B cell (primary cell): ENCODE data around the gene ARV1. TPM values are rescaled to one million over a fixed set of nuclear protein-coding genes. Genes with fewer than 3 reads are reported as not detected.

Source experiments
- ATAC-seq: fragments of 200-7000 bp; cut with Tn5 transposase; one replicate; pipeline ENCODE4 v1.10.0; 2021; ENCODE audit warnings: low read depth, mild to moderate bottlenecking, moderate number of reproducible peaks, moderate library complexity
- CTCF ChIA-PET: fragments of 350-600 bp; sonication (Branson Sonifier 250); formaldehyde crosslinking; loops from one replicate; lab custom pipeline; 2021; ENCODE audit warnings: antibody characterized with exemption, inconsistent platforms; lab: Charles Lee
- POLR2A ChIA-PET: fragments of 350-600 bp; sonication (Branson Sonifier 250); formaldehyde crosslinking; loops from one replicate; lab custom pipeline; 2021; ENCODE audit warnings: antibody characterized with exemption; lab: Charles Lee
- DNase-seq: peaks from one replicate; pipeline ENCODE4 v3.0.0; 2013
- H2AFZ ChIP-seq: 2 replicates; pipeline ENCODE4 v1.6.1; 2012; ENCODE audit warnings: mild to moderate bottlenecking, low read depth, low read length; ENCODE audit not compliant: insufficient read depth, poor library complexity, severe bottlenecking
- H3K27ac ChIP-seq, 2 donors: 1 replicate in 1 of 2; 2 replicates in 1 of 2; pipeline ENCODE4 v1.5.1; 2012 to 2013; ENCODE audit warnings: low read length in 2 of 2, mild to moderate bottlenecking in 2 of 2, moderate library complexity in 1 of 2
- H3K27me3 ChIP-seq, 4 experiments: fragments of 200-600 bp in 1 of 4; sonication (generic) in 1 of 4; replicated peaks in 1 of 4; 1 replicate in 2 of 4; 2 replicates in 2 of 4; pipeline versions ENCODE4 v1.6.1 to v1.7.0; 2013 to 2016; ENCODE audit warnings: low read length in 3 of 4, mild to moderate bottlenecking in 2 of 4, mixed read lengths in 1 of 4, moderate library complexity in 1 of 4; ENCODE audit not compliant: insufficient read depth in 4 of 4, control insufficient read depth in 3 of 4; ENCODE audit errors: control extremely low read depth in 1 of 4
- H3K36me3 ChIP-seq, 2 experiments: replicated peaks in 1 of 2; 1 replicate in 1 of 2; 2 replicates in 1 of 2; pipeline versions ENCODE4 v1.6.1 to v1.7.1; 2013; ENCODE audit warnings: low read length in 1 of 2; ENCODE audit not compliant: insufficient read depth in 2 of 2, control insufficient read depth in 1 of 2; ENCODE audit errors: control extremely low read depth in 1 of 2, extremely low read depth in 1 of 2
- H3K4me1 ChIP-seq, 2 donors: fragments of 200-600 bp in 1 of 2; sonication (generic) in 1 of 2; 1 replicate in 1 of 2; 2 replicates in 1 of 2; pipeline versions ENCODE4 v1.5.1 to v1.6.1; 2013 to 2017; ENCODE audit warnings: low read length in 2 of 2; ENCODE audit not compliant: control insufficient read depth in 2 of 2, insufficient read depth in 2 of 2
- H3K4me2 ChIP-seq: replicated peaks from 2 replicates; pipeline ENCODE3; 2012; ENCODE audit warnings: mild to moderate bottlenecking, low read depth, low read length; ENCODE audit not compliant: poor library complexity, severe bottlenecking
- H3K4me3 ChIP-seq, 5 experiments: fragments of 200-600 bp in 1 of 5; sonication (generic) in 1 of 5; 1 replicate in 3 of 5; 2 replicates in 2 of 5; pipeline versions ENCODE4 v1.5.1 to v1.7.0; 2011 to 2016; ENCODE audit warnings: low read length in 4 of 5, mild to moderate bottlenecking in 4 of 5, low read depth in 2 of 5, control low read depth in 1 of 5, moderate library complexity in 1 of 5; ENCODE audit not compliant: insufficient read depth in 1 of 5; ENCODE audit errors: control extremely low read depth in 1 of 5, extremely low read depth in 1 of 5
- H3K79me2 ChIP-seq: fragments of 200-600 bp; sonication (generic); one replicate; pipeline ENCODE4 v1.6.0; 2016; ENCODE audit warnings: low read length; ENCODE audit not compliant: control insufficient read depth, insufficient read depth
- H3K9ac ChIP-seq: fragments of 200-600 bp; sonication (generic); 2 replicates; pipeline ENCODE4 v1.6.1; 2017; ENCODE audit warnings: mild to moderate bottlenecking, low read length, moderate library complexity
- H3K9me3 ChIP-seq, 3 donors: one replicate each; pipeline versions ENCODE4 v1.6.1 to v1.7.1; 2013; ENCODE audit warnings: low read length in 2 of 3; ENCODE audit not compliant: control insufficient read depth in 2 of 3, insufficient read depth in 1 of 3; ENCODE audit errors: control extremely low read depth in 1 of 3
- H4K20me1 ChIP-seq: 2 replicates; pipeline ENCODE4 v1.6.0; 2012; ENCODE audit warnings: mild to moderate bottlenecking, low read length; ENCODE audit not compliant: insufficient read depth, control insufficient read depth, poor library complexity, severe bottlenecking
- H3K27ac Mint-ChIP-seq: one replicate; pipeline ENCODE4 v1.8.0; 2021; ENCODE audit warnings: mixed read lengths
- H3K27me3 Mint-ChIP-seq: one replicate; pipeline ENCODE4 v1.8.0; 2021; ENCODE audit warnings: mixed read lengths
- H3K4me1 Mint-ChIP-seq: one replicate; pipeline ENCODE4 v1.8.0; 2021; ENCODE audit warnings: mixed read lengths
- H3K4me3 Mint-ChIP-seq: one replicate; pipeline ENCODE4 v1.8.0; 2021; ENCODE audit warnings: mixed read lengths
- H3K9me3 Mint-ChIP-seq: one replicate; pipeline ENCODE4 v1.8.0; 2022; ENCODE audit warnings: mixed read lengths; ENCODE audit not compliant: insufficient read depth
- EZH2 ChIP-seq: IDR thresholded peaks from 2 replicates; pipeline ENCODE4 v1.6.1; 2012; ENCODE audit warnings: borderline replicate concordance, low read depth, mild to moderate bottlenecking, moderate library complexity, low read length; ENCODE audit not compliant: insufficient read depth, poor library complexity, severe bottlenecking
- WGBS: methylation state at CpG from one replicate; pipeline ENCODE4 v1.1.5; 2013; ENCODE audit warnings: missing lambda C conversion rate; ENCODE audit not compliant: insufficient coverage; 5-methylcytosine and 5-hydroxymethylcytosine counted together
- intact Hi-C: fragments of 100-400 bp; cut with micrococcal nuclease; formaldehyde crosslinking; loops from one replicate; pipeline ENCODE4 v1.10.0; 2022
- polyA plus RNA-seq: library from polyadenylated mRNA; depleted of rRNA; stranded (reverse); fragments of >200 nt; gene quantifications from 2 replicates; pipeline ENCODE4 v1.2.3, GENCODE V29; 2012
- total RNA-seq, 2 donors: library from RNA; stranded (reverse); fragments of 120-200 nt in 1 of 2; gene quantifications; 1 replicate in 1 of 2; 2 replicates in 1 of 2; pipeline versions ENCODE4 v1.2.3 to v1.2.4, GENCODE V29; 2013 to 2022
- TF ChIP-seq, protein P1 (sequence below): fragments of 200-600 bp; IDR thresholded peaks from one replicate; pipeline ENCODE4 v1.8.0; 2022; ENCODE audit warnings: antibody characterized with exemption, mild to moderate bottlenecking

The ARV1 gene
- total and polyA plus RNA-seq, 2 donors (not counting 1 experiment from before 2014, with no cell fraction given) = 10.7 to 11.6 TPM

DNA sequence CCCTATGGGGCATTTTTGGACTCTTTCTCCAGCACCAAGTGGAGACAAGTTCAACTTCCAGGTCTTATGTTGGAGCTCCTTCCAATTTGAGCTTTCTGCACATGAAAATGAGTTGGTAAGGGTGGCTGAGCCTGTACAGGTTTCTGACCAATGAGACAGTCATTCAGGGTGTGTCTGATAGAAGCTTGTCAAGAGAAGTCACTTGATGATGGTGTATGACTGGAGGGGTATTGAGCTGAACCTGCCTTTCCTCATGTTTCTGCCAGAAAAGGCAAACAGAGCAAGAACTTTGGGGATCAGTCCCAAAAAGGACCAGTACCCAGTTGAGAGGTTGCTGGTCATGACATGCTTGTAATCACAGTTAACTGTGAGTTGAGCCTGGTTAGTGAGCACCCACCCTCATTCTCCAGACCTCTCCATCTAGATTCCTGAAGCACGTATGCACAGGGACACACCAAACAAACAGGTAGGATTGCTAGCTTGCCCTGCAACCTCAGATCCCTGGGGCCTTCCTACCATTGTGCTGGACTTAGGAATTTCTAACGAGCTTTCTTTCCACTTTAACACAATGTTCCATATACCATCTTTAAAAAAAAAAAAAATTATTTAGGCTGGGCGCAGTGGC, 34.6 kb downstream of the ARV1 start:
- WGBS = 93% methylated on average over 3 of the region's 3 CpGs
- CTCF ChIA-PET = no interaction called here
- intact Hi-C loops = no loop called here

DNA sequence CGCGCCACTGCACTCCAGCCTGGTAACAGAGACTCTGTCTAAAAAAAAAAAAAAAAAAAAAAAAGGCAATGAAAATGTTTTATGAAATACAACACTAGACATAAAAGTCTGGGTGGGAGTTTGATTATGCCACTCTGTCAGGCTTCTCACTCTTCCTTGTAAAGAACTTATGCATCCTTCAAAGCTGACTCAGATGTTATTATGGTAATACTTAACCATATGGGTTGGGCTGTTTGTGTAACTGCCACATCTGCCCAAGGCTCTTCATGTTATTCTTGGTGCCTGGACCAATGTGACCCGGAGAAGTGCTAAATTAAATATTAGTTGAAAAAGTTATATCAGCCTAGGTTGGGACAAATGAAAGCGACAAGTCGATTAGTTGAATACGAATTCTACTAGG, 37.3 kb downstream of the ARV1 start:
- H4K20me1 ChIP-seq = no peaks in the 10 kb centered on the region

More for the DNA sequence above, 34.6 kb downstream of the ARV1 start:
- Histone ChIP-seq H3K27me3 (no peaks in the 10 kb centered on the region), H3K27ac (no peak overlapping the region), H2AFZ (no peak overlapping the region), H3K4me3 (no peak overlapping the region), H3K9ac (no peak overlapping the region), H3K4me2 (no peak overlapping the region), H3K36me3 (no peaks in the 10 kb centered on the region), H4K20me1 (no peaks in the 10 kb centered on the region), H3K4me1 (no peaks in the 10 kb centered on the region), H3K79me2 (no peaks in the 10 kb centered on the region), H3K9me3 (no peaks in the 10 kb centered on the region)
- Mint-ChIP-seq H3K4me1 (no peaks in the 10 kb centered on the region), H3K9me3 (no peaks in the 10 kb centered on the region), H3K4me3 (no peak overlapping the region), H3K27me3 (no peaks in the 10 kb centered on the region), H3K27ac (no peak overlapping the region)
- POLR2A ChIA-PET = interaction anchor here (0.5 kb wide), 1 partner anchor 41 kb away, joined by 3 read pairs; no protein-coding TSS in a partner anchor
- no peak for DNase-seq
- no peak for ATAC-seq
- TF ChIP-seq, protein P1, sequence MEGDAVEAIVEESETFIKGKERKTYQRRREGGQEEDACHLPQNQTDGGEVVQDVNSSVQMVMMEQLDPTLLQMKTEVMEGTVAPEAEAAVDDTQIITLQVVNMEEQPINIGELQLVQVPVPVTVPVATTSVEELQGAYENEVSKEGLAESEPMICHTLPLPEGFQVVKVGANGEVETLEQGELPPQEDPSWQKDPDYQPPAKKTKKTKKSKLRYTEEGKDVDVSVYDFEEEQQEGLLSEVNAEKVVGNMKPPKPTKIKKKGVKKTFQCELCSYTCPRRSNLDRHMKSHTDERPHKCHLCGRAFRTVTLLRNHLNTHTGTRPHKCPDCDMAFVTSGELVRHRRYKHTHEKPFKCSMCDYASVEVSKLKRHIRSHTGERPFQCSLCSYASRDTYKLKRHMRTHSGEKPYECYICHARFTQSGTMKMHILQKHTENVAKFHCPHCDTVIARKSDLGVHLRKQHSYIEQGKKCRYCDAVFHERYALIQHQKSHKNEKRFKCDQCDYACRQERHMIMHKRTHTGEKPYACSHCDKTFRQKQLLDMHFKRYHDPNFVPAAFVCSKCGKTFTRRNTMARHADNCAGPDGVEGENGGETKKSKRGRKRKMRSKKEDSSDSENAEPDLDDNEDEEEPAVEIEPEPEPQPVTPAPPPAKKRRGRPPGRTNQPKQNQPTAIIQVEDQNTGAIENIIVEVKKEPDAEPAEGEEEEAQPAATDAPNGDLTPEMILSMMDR = no peak
- TF ChIP-seq EZH2 = no peak

More for the DNA sequence above, 37.3 kb downstream of the ARV1 start:
- Histone ChIP-seq H3K4me3 (no peak overlapping the region), H3K27ac (no peak overlapping the region), H3K9ac (no peak overlapping the region), H3K4me1 (no peaks in the 10 kb centered on the region), H3K4me2 (no peak overlapping the region), H3K36me3 (no peaks in the 10 kb centered on the region), H2AFZ (no peak overlapping the region), H3K79me2 (no peaks in the 10 kb centered on the region), H3K27me3 (no peaks in the 10 kb centered on the region), H3K9me3 (no peaks in the 10 kb centered on the region)
- no peak overlapping the region for H3K27ac Mint-ChIP-seq
- no peak for DNase-seq
- TF ChIP-seq, protein P1 = no peak
- no peak for TF ChIP-seq EZH2
- intact Hi-C loops = no loop called here
- 98% methylated on average over 4 of the region's 6 CpGs for WGBS
- peaks cover 2% of the 10 kb centered on the region for H3K4me1 Mint-ChIP-seq
- ChIA-PET CTCF (no interaction called here), POLR2A (no interaction called here)
- H3K4me3 Mint-ChIP-seq = no peak overlapping the region
- H3K27me3 Mint-ChIP-seq = no peaks in the 10 kb centered on the region
- no peaks in the 10 kb centered on the region for H3K9me3 Mint-ChIP-seq
- ATAC-seq = no peak
